Tracheal epithelial cell (primary cell): ENCODE data around the gene KRTAP9-8. TPM values are rescaled to one million over a fixed set of nuclear protein-coding genes. Genes with fewer than 3 reads are reported as not detected.

ENCODE experiments used
- total RNA-seq: library from RNA; depleted of rRNA; stranded (reverse); fragments of >200 nt; gene quantifications from 2 replicates; pipeline ENCODE4 v1.2.1, GENCODE V29; 2014

The KRTAP9-8 gene, protein sequence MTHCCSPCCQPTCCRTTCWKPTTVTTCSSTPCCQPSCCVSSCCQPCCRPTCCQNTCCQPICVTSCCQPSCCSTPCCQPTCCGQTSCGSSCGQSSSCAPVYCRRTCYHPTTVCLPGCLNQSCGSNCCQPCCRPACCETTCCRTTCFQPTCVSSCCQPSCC
- not detected in 2 replicates for total RNA-seq

DNA sequence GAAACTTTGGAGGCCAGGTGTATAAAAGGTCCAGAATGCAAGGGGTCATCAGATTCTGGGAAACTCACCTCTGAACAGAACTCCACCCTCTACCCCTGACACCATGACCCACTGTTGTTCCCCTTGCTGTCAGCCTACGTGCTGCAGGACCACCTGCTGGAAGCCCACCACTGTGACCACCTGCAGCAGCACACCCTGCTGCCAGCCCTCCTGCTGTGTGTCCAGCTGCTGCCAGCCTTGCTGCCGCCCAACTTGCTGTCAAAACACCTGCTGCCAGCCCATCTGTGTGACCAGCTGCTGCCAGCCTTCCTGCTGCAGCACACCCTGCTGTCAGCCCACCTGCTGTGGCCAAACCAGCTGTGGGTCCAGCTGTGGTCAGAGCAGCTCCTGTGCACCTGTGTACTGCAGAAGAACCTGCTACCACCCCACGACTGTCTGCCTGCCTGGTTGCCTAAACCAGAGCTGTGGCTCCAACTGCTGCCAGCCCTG, at the start of gene KRTAP9-8:
KRTAP9-8 (plus strand) TSS at position 51 of the 489 bp plus-strand sequence; CDS start at position 104, 53 bp downstream.

DNA sequence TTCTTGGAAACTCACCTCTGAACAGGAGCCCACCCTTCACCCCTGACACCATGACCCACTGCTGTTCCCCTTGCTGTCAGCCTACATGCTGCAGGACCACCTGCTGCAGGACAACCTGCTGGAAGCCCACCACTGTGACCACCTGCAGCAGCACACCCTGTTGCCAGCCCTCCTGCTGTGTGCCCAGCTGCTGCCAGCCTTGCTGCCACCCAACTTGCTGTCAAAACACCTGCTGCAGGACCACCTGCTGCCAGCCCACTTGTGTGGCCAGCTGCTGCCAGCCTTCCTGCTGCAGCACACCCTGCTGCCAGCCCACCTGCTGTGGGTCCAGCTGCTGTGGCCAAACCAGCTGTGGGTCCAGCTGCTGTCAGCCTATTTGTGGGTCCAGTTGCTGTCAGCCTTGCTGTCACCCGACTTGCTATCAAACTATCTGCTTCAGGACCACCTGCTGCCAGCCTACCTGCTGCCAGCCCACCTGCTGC, 47.9 kb upstream of the KRTAP9-8 start, which contains the start of gene KRTAP9-1:
KRTAP9-1 (plus strand) TSS at position 51 of the 482 bp plus-strand sequence; CDS start at position 51, 0 bp downstream.

DNA sequence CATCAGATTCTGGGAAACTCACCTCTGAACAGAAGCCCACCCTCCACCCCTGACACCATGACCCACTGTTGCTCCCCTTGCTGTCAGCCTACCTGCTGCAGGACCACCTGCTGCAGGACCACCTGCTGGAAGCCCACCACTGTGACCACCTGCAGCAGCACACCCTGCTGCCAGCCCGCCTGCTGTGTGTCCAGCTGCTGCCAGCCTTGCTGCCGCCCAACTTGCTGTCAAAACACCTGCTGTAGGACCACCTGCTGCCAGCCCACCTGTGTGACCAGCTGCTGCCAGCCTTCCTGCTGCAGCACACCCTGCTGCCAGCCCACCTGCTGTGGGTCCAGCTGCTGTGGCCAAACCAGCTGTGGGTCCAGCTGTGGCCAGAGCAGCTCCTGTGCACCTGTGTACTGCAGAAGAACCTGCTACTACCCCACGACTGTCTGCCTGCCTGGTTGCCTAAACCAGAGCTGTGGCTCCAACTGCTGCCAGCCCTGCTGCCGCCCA, 11.2 kb upstream of the KRTAP9-8 start, which contains the start of gene KRTAP9-2:
KRTAP9-2 (plus strand) TSS at position 51 of the 498 bp plus-strand sequence; CDS start at position 58, 7 bp downstream.

DNA sequence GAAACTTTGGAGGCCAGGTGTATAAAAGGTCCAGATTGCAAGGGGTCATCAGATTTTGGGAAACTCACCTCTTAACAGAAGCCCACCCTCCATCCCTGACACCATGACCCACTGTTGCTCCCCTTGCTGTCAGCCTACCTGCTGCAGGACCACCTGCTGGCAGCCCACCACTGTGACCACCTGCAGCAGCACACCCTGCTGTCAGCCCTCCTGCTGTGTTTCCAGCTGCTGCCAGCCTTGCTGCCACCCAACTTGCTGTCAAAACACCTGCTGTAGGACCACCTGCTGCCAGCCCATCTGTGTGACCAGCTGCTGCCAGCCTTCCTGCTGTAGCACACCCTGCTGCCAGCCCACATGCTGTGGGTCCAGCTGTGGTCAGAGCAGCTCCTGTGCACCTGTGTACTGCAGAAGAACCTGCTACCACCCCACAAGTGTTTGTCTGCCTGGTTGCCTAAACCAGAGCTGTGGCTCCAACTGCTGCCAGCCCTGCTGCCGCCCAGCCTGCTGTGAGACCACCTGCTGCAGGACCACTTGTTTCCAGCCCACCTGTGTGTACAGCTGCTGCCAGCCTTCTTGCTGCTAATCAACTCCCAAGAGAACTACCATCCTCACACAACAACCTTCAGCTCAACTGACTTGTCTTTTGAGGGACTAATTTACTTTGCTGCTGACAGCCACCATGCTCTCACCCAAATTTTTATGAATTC, 5.2 kb upstream of the KRTAP9-8 start, which contains the start of gene KRTAP9-3:
KRTAP9-3 (plus strand) TSS at position 51 of the 707 bp plus-strand sequence; CDS start at position 104, 53 bp downstream.

DNA sequence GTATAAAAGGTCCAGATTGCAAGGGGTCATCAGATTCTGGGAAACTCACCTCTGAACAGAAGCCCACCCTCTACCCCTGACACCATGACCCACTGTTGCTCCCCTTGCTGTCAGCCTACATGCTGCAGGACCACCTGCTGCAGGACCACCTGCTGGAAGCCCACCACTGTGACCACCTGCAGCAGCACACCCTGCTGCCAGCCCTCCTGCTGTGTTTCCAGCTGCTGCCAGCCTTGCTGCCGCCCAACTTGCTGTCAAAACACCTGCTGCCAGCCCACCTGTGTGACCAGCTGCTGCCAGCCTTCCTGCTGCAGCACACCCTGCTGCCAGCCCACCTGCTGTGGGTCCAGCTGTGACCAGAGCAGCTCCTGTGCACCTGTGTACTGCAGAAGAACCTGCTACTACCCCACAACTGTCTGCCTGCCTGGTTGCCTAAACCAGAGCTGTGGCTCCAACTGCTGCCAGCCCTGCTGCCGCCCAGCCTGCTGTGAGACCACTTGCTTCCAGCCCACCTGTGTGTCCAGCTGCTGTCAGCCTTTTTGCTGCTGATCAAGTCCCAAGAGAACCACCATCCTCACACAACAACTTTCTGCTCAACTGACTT, 11.9 kb downstream of the KRTAP9-8 start, which contains the start of gene KRTAP9-4:
KRTAP9-4 (plus strand) TSS at position 51 of the 604 bp plus-strand sequence; CDS start at position 85, 34 bp downstream.

GRCh38 chr17:41255381-41256290, 17.8 kb downstream of the KRTAP9-8 start, which contains the start of gene KRTAP9-9:
KRTAP9-9 (plus strand) TSS chr17:41255384.

DNA sequence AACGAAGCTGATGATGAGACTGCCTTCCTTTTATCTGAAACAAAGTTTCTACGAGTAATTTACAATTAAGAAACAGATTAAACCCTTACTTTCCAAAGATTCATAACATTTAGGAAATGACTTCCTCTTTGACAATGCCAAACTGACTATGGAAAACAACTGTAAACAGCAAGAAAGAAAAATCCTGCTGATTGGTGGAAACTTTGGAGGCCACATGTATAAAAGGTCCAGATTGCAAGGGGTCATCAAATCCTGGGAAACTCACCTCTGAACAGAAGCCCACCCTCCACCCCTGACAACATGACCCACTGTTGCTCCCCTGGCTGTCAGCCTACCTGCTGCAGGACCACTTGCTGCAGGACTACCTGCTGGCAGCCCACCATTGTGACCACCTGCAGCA, 27.3 kb downstream of the KRTAP9-8 start, which contains the start of gene KRTAP9-6:
KRTAP9-6 (plus strand) TSS at position 301 of the 400 bp plus-strand sequence; CDS start at position 301, 0 bp downstream.

GRCh38 chr17:41275648-41276190, 37.9 kb downstream of the KRTAP9-8 start, which contains the start of gene KRTAP9-7:
KRTAP9-7 (plus strand) TSS chr17:41275698; CDS start chr17:41275698, 0 bp downstream.

Other genes starting within 250 kb of the KRTAP9-8 start
- not detected in 2 replicates for gene KRTAP3-3, start 243.8 kb upstream of the KRTAP9-8 start, total RNA-seq
- not detected in 2 replicates for gene KRTAP3-2, start 238.1 kb upstream of the KRTAP9-8 start, total RNA-seq
- gene KRTAP3-1, start 228.9 kb upstream of the KRTAP9-8 start, total RNA-seq = not detected in 2 replicates
- gene KRTAP1-5, start 210.8 kb upstream of the KRTAP9-8 start, total RNA-seq = 0.24 TPM in 1 of 2 replicates, not detected in the other
- not detected in 2 replicates for gene KRTAP1-4, start 207.8 kb upstream of the KRTAP9-8 start, total RNA-seq
- not detected in 2 replicates for gene KRTAP1-3, start 203.1 kb upstream of the KRTAP9-8 start, total RNA-seq
- gene KRTAP1-1, start 196.5 kb upstream of the KRTAP9-8 start, total RNA-seq = 0.24 TPM in 1 of 2 replicates, not detected in the other
- not detected in 2 replicates for gene KRTAP2-1, start 190.7 kb upstream of the KRTAP9-8 start, total RNA-seq
- not detected in 2 replicates for gene KRTAP2-2, start 182.8 kb upstream of the KRTAP9-8 start, total RNA-seq
- gene KRTAP2-3, start 177.9 kb upstream of the KRTAP9-8 start, total RNA-seq = 2.9 TPM in 1 of 2 replicates, not detected in the other
- not detected in 2 replicates for gene KRTAP2-4, start 172.1 kb upstream of the KRTAP9-8 start, total RNA-seq
- not detected in 2 replicates for gene KRTAP4-7, start 153.8 kb upstream of the KRTAP9-8 start, total RNA-seq
- gene KRTAP4-8, start 139.9 kb upstream of the KRTAP9-8 start, total RNA-seq = not detected in 2 replicates
- gene KRTAP4-16, start 135.8 kb upstream of the KRTAP9-8 start, total RNA-seq = not detected in 2 replicates
- gene KRTAP4-9, start 132.6 kb upstream of the KRTAP9-8 start, total RNA-seq = not detected in 2 replicates
- not detected in 2 replicates for gene KRTAP4-11, start 119.6 kb upstream of the KRTAP9-8 start, total RNA-seq
- not detected in 2 replicates for gene KRTAP4-12, start 113.8 kb upstream of the KRTAP9-8 start, total RNA-seq
- not detected in 2 replicates for gene KRTAP4-6, start 97.5 kb upstream of the KRTAP9-8 start, total RNA-seq
- gene KRTAP4-5, start 88.2 kb upstream of the KRTAP9-8 start, total RNA-seq = not detected in 2 replicates
- not detected in 2 replicates for gene KRTAP4-4, start 77.3 kb upstream of the KRTAP9-8 start, total RNA-seq
- gene KRTAP4-3, start 69.8 kb upstream of the KRTAP9-8 start, total RNA-seq = not detected in 2 replicates
- gene KRTAP4-2, start 59.8 kb upstream of the KRTAP9-8 start, total RNA-seq = not detected in 2 replicates
- gene KRTAP4-1, start 53.1 kb upstream of the KRTAP9-8 start, total RNA-seq = not detected in 2 replicates
- gene KRTAP9-1, start 48.1 kb upstream of the KRTAP9-8 start, total RNA-seq = not detected in 2 replicates
- gene KRTAP9-2, start 11.4 kb upstream of the KRTAP9-8 start, total RNA-seq = not detected in 2 replicates
- not detected in 2 replicates for gene KRTAP9-3, start 5.5 kb upstream of the KRTAP9-8 start, total RNA-seq
- gene KRTAP9-4, start 11.7 kb downstream of the KRTAP9-8 start, total RNA-seq = not detected in 2 replicates
- gene KRTAP9-9, start 17.4 kb downstream of the KRTAP9-8 start, total RNA-seq = not detected in 2 replicates
- gene KRTAP9-6, start 27.4 kb downstream of the KRTAP9-8 start, total RNA-seq = not detected in 2 replicates
- not detected in 2 replicates for gene KRTAP9-7, start 37.7 kb downstream of the KRTAP9-8 start, total RNA-seq
- not detected in 2 replicates for gene KRTAP29-1, start 64.9 kb downstream of the KRTAP9-8 start, total RNA-seq
- gene KRTAP16-1, start 71.3 kb downstream of the KRTAP9-8 start, total RNA-seq = not detected in 2 replicates
- gene KRTAP17-1, start 77.7 kb downstream of the KRTAP9-8 start, total RNA-seq = 0.24 TPM in 1 of 2 replicates, not detected in the other
- under 0.01 TPM in 1 of 2 replicates, not detected in the other for gene KRT33A, start 112.8 kb downstream of the KRTAP9-8 start, total RNA-seq
- 0.21 and 0.24 TPM in 2 replicates for gene KRT33B, start 131.8 kb downstream of the KRTAP9-8 start, total RNA-seq
- gene KRT34, start 144.3 kb downstream of the KRTAP9-8 start, total RNA-seq = 0.43 and 7.0 TPM in 2 replicates
- 0.24 TPM in 1 of 2 replicates, not detected in the other for gene KRT31, start 159.6 kb downstream of the KRTAP9-8 start, total RNA-seq
- gene KRT37, start 186.6 kb downstream of the KRTAP9-8 start, total RNA-seq = not detected in 2 replicates
- gene KRT38, start 203.0 kb downstream of the KRTAP9-8 start, total RNA-seq = not detected in 2 replicates
- not detected in 2 replicates for gene KRT32, start 229.4 kb downstream of the KRTAP9-8 start, total RNA-seq
- not detected in 2 replicates for gene KRT35, start 243.2 kb downstream of the KRTAP9-8 start, total RNA-seq